GM19035 (cell line): ENCODE measurements around the gene MTMR10.
A peak's percentile ranks its signal among the peaks of the same experiment; 100 is the strongest.

Experiments
- ATAC-seq: cut with Tn5 transposase; IDR thresholded peaks from one replicate; pipeline ENCODE4 v1.9.1; 2021; ENCODE audit not compliant: unreplicated experiment

The MTMR10 gene

GRCh38 chr15:30991255-30992235 is at the start of gene MTMR10:
TSS of gene MTMR10 (minus strand) at chr15:30991628. CDS start at chr15:30991506, 122 bp downstream.
- peak; percentile 87 for ATAC-seq

DNA sequence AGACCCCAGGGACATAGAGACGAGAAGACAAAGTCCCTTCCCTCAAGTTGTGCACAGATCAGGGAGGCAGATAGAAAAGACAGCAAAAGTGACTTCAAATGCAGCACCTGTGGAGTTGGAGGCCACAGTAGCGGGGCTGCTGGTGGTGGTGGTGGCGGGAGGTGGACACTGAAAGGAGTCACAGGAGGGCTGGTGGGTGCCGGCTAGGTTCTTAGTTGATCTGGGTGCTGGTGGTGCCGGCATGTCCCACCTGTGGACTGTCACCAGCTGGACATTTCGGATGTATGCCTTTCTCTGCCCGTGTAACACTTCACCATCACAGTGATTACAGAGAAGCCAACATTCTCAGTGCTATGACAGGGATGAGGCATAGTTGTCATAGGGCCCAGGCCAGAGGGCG is 49.2 kb upstream of the MTMR10 start:
- no peak for ATAC-seq

DNA sequence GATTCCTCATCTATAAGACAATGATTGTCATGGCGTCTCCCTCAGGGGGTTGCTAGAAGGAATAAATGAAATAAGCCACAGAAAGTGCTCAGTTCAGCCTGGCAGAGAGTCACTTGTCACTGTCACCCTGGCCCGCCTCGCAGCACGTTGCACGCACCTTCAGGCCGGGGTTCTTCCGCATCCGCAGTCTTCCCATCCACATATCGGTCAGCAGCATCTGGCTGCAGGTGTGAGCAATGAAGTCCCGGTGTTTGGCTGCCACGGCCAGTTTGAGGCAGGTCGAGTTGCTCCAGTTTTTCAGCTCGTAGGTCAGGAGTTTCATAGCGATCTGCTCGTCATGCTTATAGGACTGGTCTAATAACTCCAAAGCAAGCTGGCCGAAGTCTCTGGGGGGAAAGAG is 48.5 kb upstream of the MTMR10 start:
- no peak for ATAC-seq

DNA sequence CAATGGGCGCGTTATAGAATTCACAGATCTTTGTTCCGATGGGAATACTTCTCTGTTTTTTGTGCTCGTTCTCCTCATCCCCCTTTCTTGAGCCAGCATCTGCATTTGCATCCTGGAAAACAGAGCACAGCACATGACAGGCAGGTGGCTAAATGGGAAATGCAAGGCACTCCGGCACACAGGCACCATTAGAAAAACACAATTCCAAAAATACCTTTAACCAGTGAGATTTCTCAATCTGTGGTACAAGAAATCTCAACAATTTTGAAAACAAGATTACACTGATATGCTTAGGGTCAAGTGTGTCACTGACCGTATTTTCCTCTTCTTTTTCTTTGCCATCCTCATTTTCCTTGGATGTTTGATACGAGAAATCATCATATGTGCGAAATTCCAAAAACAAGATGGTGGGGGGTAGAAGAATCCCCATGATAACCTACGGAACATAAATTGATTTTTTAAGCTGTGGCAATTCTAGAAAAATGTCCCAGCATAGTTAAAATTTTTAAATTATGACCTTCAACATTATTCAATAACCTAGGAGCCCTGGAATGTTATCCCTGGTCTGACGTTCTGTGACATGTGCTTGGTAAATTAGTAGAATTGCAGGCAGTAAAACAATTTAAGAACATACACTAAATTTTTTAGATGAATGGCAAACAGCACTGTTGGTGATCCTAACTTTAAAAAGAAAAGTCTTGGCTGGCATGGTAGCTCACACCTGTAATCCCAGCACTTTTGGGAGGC is 46.5 kb upstream of the MTMR10 start:
- no peak for ATAC-seq

- ATAC-seq: no peak
Measured at GRCh38 chr15:31036783-31037182, 45.4 kb upstream of the MTMR10 start.

- ATAC-seq: no peak
Measured at GRCh38 chr15:31035610-31036009, 44.2 kb upstream of the MTMR10 start.

- ATAC-seq: no peak
Measured at GRCh38 chr15:31034152-31034551, 42.7 kb upstream of the MTMR10 start.

DNA sequence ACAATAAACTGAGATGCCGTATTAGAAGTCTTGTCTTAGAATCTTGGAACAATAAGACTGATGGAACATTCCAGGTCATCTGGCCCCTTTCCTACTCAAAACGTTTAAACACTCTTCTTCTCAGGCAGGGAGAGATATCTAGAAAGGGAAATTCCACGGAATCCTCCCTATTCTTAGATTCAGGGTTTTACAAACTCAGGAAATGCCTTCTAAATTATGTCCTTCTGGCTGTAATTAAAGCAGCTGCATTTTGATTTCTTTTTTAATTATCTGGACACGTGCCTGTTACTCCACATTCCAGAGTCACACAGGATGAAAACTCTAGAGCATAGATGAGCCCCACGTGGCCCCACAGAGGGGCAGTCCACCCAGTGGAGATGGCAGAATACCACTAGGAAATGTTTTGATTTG is 41.5 kb upstream of the MTMR10 start:
- ATAC-seq: no peak

DNA sequence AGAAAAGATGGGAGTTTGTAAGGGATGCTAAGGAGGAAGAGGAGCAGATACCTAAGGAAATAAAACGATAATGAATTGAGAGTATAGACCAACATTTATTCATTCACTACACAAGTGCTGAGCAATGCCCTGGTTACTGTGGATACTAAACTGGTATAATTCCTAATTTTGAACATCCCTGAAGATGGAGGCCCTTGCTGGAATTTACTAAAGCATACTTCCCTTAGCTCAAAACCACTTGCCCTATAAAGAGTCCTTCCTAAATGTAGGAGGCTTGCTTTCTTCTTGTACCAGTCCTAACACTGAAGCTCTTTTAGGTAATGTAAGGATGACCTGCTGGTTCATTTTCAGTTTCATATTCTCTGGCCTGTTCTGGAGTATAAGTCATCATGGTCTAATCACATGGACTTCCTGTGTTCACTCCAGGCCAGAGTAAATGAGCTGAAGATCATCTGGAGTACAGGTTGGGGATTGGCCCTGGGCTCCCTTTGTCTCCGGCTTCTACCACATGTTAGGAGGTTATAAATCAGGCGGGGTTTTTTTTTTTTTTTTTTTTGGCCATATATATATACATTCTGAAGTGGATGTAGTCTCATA is 40.1 kb upstream of the MTMR10 start:
- ATAC-seq: no peak

- ATAC-seq: no peak
Measured at GRCh38 chr15:31027910-31028578, 36.6 kb upstream of the MTMR10 start.

GRCh38 chr15:31025996-31026395 is 34.6 kb upstream of the MTMR10 start:
- no peak for ATAC-seq

GRCh38 chr15:31024979-31025378 is 33.6 kb upstream of the MTMR10 start:
- ATAC-seq: no peak

- no peak for ATAC-seq
Measured at GRCh38 chr15:31024330-31024729, 32.9 kb upstream of the MTMR10 start.

DNA sequence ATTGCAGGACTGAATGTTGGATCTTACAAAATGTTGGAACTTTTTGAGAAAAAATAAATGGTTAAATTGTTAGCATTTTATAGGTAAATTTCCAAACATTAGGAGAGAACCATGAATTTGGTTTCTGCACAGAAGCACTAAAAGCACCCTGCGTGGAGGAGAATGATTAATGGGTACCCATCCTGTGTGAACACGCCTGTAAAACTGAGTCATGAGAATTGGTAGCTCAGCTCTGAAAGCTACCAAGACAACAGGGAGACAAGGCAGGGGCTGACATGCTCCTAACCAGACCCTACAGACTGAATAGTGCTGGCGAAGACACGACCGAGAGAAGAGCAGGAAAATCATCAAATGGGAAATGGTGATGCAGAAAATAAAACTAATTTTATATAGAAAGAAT is 32.4 kb upstream of the MTMR10 start:
- no peak for ATAC-seq

DNA sequence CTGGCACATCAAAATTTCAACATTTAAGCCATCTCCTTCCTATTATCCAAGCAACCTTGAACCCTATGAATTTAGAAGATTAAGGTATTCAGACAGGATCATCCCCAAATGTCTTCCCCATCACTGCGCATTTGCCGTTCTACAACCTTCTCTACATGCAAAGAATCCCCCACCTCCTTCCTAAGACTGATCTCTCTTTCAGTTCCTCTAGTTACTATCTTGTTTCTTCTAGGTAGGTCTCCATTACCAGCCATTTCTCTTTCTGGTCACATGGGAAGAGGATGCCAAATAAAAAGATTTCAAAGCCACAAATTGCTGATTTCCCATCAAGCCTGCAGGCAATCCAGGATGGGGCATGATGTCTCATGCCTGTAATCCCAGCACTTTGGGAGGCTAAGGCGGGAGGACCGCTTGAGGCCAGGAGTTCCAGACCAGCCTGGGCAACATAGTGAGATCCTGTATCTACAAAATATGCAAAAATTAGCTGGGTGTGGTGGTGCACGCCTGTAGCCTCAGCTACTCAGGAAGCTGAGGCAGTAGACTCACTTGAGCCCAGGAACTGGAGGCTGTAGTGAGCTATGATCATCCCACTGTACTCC is 29.7 kb upstream of the MTMR10 start:
- no peak for ATAC-seq

GRCh38 chr15:31020542-31020941 is 29.1 kb upstream of the MTMR10 start:
- no peak for ATAC-seq

- ATAC-seq: no peak
Measured at GRCh38 chr15:31019986-31020385, 28.6 kb upstream of the MTMR10 start.

GRCh38 chr15:31017311-31017710 is 25.9 kb upstream of the MTMR10 start:
- no peak for ATAC-seq

DNA sequence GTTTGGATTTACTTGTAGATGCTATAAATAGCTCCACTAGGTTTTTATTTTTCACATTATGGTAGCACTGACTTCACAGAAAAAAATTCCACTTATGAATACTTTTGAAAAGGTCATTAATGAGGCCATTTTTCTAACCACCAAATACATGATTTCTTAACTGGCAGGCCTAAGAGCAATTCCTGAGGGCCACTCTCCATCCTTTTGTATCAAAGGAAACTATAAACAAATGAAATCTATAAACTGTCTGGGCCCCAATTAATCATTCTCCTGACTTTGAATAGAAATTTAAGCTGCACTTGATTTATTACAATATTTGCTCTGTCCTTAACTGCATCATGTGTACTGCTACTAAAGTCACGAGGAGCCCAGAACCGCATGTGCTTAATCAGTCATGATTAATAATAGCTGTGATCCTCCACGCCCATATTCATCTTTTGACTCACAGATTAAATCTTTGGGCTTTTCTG is 25.1 kb upstream of the MTMR10 start:
- no peak for ATAC-seq

DNA sequence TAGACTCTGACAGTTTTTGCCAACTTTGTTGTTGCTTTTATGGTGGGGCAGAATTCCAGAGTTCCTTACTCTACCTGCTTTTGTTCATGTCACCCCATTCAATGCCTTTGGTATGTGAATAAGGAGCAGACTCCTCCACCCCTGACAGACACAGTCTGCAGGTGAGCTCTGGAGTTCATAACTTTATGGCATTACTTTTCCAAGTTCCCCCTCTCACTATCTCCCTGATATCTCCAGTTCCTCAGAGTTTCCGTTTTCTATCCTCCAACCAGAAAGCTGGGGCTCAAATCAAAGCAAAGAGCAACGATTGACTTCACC is 23.1 kb upstream of the MTMR10 start:
- no peak for ATAC-seq
